Adrenal gland (tissue), 12 donors: Measurements from ENCODE around the gene SIDT2. TPM values are rescaled to one million over a fixed set of nuclear protein-coding genes. Genes with fewer than 3 reads are reported as not detected.

Source experiments
- DNase-seq, 7 donors: peaks; one replicate each; pipeline ENCODE4 v3.0.0-alpha.2; 2019 to 2020
- H3K27ac ChIP-seq, 5 donors: fragments of 200-600 bp; sonication (generic) in 4 of 5; 1 replicate in 3 of 5; 2 replicates in 2 of 5; pipeline versions ENCODE4 v1.5.1 to v1.8.0; 2016 to 2020; ENCODE audit warnings: mild to moderate bottlenecking in 1 of 5
- H3K27me3 ChIP-seq: fragments of 200-600 bp; 2 replicates; pipeline ENCODE4 v1.8.0; 2021
- H3K36me3 ChIP-seq, 2 donors: fragments of 200-600 bp; replicated peaks in 1 of 2; 1 replicate in 1 of 2; 2 replicates in 1 of 2; pipeline versions ENCODE4 v1.5.1 to v1.8.0; 2018 to 2022
- H3K4me1 ChIP-seq, 2 donors: fragments of 200-600 bp; replicated peaks in 1 of 2; 1 replicate in 1 of 2; 2 replicates in 1 of 2; pipeline versions ENCODE4 v1.5.1 to v1.8.0; 2018 to 2021
- H3K4me3 ChIP-seq, 4 donors: fragments of 200-600 bp; sonication (generic) in 3 of 4; one replicate each; pipeline ENCODE4 v1.5.1; 2016 to 2018
- H3K9me3 ChIP-seq, 3 donors: fragments of 200-600 bp; sonication (generic) in 1 of 3; replicated peaks in 1 of 3; 1 replicate in 2 of 3; 2 replicates in 1 of 3; pipeline versions ENCODE4 v1.5.1 to v1.8.0; 2016 to 2021
- CTCF ChIP-seq, 6 experiments: fragments of 450-650 bp in 4 of 6; fragments of 200-600 bp in 2 of 6; sonication (generic) in 1 of 6; IDR thresholded peaks; 1 replicate in 5 of 6; 2 replicates in 1 of 6; pipeline versions ENCODE4 v1.5.1 to v1.8.0; 2016 to 2021; ENCODE audit warnings: antibody characterized with exemption in 6 of 6, mild to moderate bottlenecking in 2 of 6, moderate library complexity in 1 of 6
- POLR2A ChIP-seq, 2 donors: fragments of 450-650 bp; IDR thresholded peaks; one replicate each; pipeline ENCODE4 v1.6.1; 2017; ENCODE audit warnings: antibody characterized with exemption in 2 of 2, mild to moderate bottlenecking in 2 of 2, moderate library complexity in 1 of 2
- WGBS, 4 donors: extraction: QIAGEN DNeasy Blood & Tissue Kit in 2 of 4; methylation state at CpG; one replicate each; pipeline versions ENCODE4 v1.1.5 to v1.1.7; 2013 to 2017; 5-methylcytosine and 5-hydroxymethylcytosine counted together
- intact Hi-C, 2 donors: fragments of 100-400 bp; cut with DNase I; formaldehyde crosslinking; loops; one replicate each; pipeline versions ENCODE4 v1.14.1 to v1.15.0; 2022 to 2023
- polyA plus RNA-seq, 3 donors: library from polyadenylated mRNA; stranded (reverse); fragments of 200-250 nt in 2 of 3; fragments of 350-450 nt in 1 of 3; fragmentation: Illumina TruSeq in 1 of 3; extraction: RNeasy Lipid Tissue Mini Kit (QIAGEN cat#74804) in 1 of 3; gene quantifications; one replicate each; pipeline ENCODE4 v1.2.3, GENCODE V29; 2013 to 2014
- total RNA-seq, 9 donors: library from RNA; depleted of rRNA in 4 of 9; stranded (reverse); fragments of >200 nt in 4 of 9; fragments of 120-200 nt in 1 of 9; fragmentation: NEBNext Ultra II Directional in 1 of 9; extraction: Animal tissue kit (Norgen Biotek cat#: 25700) in 1 of 9; gene quantifications; one replicate each; pipeline versions ENCODE4 v1.1.0 to v1.2.4, GENCODE V29; 2013 to 2023
- donor health status: healthy with polysubstance abuse.
- donor health status: Bipolar disorder and iron deficiency.
- donor health status: DM: yes; HTN: yes; CAD: no.
- donor health status: DM: no; HTN: no; CAD: no.
- donor health status: DM: no; HTN: no; CAD: no.
- donor health status: DM: yes; HTN: yes; CAD: no.

Gene SIDT2
- total and polyA plus RNA-seq, 12 donors, result 23.4 to 87.1 (median 44.5) TPM

- H3K27ac ChIP-seq, result no peak overlapping the region
- H3K27me3 ChIP-seq, result no peaks in the 10 kb centered on the region
- H3K9me3 ChIP-seq, result no peaks in the 10 kb centered on the region
- peaks cover 17 to 30% of the 10 kb centered on the region in 2 donors for H3K4me1 ChIP-seq
- 64 to 73% (median 67%) methylated on average over 12 of the region's 12 CpGs for WGBS, 4 donors
- H3K36me3 ChIP-seq, result peaks cover 0 to 44% of the 10 kb centered on the region in 2 donors
- peak in 2 of 7 donors; percentile 8 to 46 for DNase-seq
- intact Hi-C loops, result loop anchor here in 1 of 2 donors (5.0 kb wide), 1 partner anchor 87 kb away; the partner anchor contains the start of gene BACE1
- no peak for TF ChIP-seq POLR2A (IDR thresholded peaks at IDR 0.05)
- TF ChIP-seq CTCF (IDR thresholded peaks at IDR 0.05), result no peak
- H3K4me3 ChIP-seq, result no peak overlapping the region
Observed at GRCh38 chr11:117230286-117230961, 51.9 kb downstream of the SIDT2 start.

GRCh38 chr11:117230999-117231841 is 52.7 kb downstream of the SIDT2 start:
- DNase-seq, result peak in 2 of 7 donors; percentile 4 to 49
- Histone ChIP-seq H3K4me3 (peak overlapping the region; percentile 77 to 98 (median 94)), H3K36me3 (peaks cover 0 to 38% of the 10 kb centered on the region in 2 donors), H3K27ac (peak overlapping the region in 4 of 5 donors; percentile 85 to 96 (median 92)), H3K4me1 (peaks cover 17 to 30% of the 10 kb centered on the region in 2 donors), H3K9me3 (no peaks in the 10 kb centered on the region), H3K27me3 (no peaks in the 10 kb centered on the region)
- 7 to 15% (median 8%) methylated on average over 9 to 14 of the region's 14 CpGs for WGBS, 4 donors
- TF ChIP-seq CTCF (IDR thresholded peaks at IDR 0.05) (no peak), POLR2A (IDR thresholded peaks at IDR 0.05) (no peak)
- intact Hi-C loops, result loop anchor here in 1 of 2 donors (5.0 kb wide), 1 partner anchor 86 kb away; the partner anchor contains the start of gene BACE1

GRCh38 chr11:117231842-117232091 is 53.2 kb downstream of the SIDT2 start, which contains the start of gene PCSK7:
Gene PCSK7 (minus strand): TSS chr11:117232073. CDS start chr11:117229844, 2,229 bp downstream.
- TF ChIP-seq CTCF (IDR thresholded peaks at IDR 0.05), result no peak
- TF ChIP-seq POLR2A (IDR thresholded peaks at IDR 0.05), result no peak
- H3K27me3 ChIP-seq, result no peaks in the 10 kb centered on the region
- peaks cover 0 to 35% of the 10 kb centered on the region in 2 donors for H3K36me3 ChIP-seq
- H3K4me1 ChIP-seq, result peaks cover 17 to 30% of the 10 kb centered on the region in 2 donors
- peak within 1 kb of the TSS; percentile 77 to 98 (median 94) for H3K4me3 ChIP-seq
- DNase-seq, result peak in 5 of 7 donors; percentile 69 to 84 (median 75)
- H3K9me3 ChIP-seq, result no peaks in the 10 kb centered on the region
- intact Hi-C loops, result loop anchor here in 1 of 2 donors (5.0 kb wide), 1 partner anchor 86 kb away; the partner anchor contains the start of gene BACE1
- H3K27ac ChIP-seq, result peak within 1 kb of the TSS; percentile 61 to 96 (median 91)
- 0% methylated on average over 11 to 13 of the region's 13 CpGs for WGBS, 4 donors
